Mesodermal cell (in vitro differentiated cells): Measurements from ENCODE around the gene ETV5.

ENCODE experiments used
- H3K27ac ChIP-seq: 2 replicates; pipeline ENCODE4 v1.7.0; 2013; ENCODE audit warnings: mild to moderate bottlenecking, low read depth, low read length, moderate library complexity; ENCODE audit not compliant: severe bottlenecking
- H3K36me3 ChIP-seq: 2 replicates; pipeline ENCODE4 v1.7.1; 2013; ENCODE audit warnings: mild to moderate bottlenecking, low read length, moderate library complexity; ENCODE audit not compliant: control insufficient read depth, insufficient read depth
- H3K4me1 ChIP-seq: one replicate; pipeline ENCODE4 v1.7.1; 2013; ENCODE audit warnings: mild to moderate bottlenecking, low read length; ENCODE audit not compliant: insufficient read depth, control insufficient read depth, poor library complexity, severe bottlenecking
- H3K4me3 ChIP-seq: 2 replicates; pipeline ENCODE4 v1.7.0; 2013; ENCODE audit warnings: low read length, control low read depth, mild to moderate bottlenecking; ENCODE audit not compliant: insufficient read depth, poor library complexity, severe bottlenecking; ENCODE audit errors: extremely low read depth
- H3K9me3 ChIP-seq: 2 replicates; pipeline ENCODE4 v1.7.1; 2013; ENCODE audit warnings: mild to moderate bottlenecking, low read length, moderate library complexity; ENCODE audit not compliant: control insufficient read depth
- WGBS, 2 experiments: methylation state at CpG; one replicate each; pipeline ENCODE4 v1.1.5; 2013; ENCODE audit warnings: missing lambda C conversion rate in 2 of 2; ENCODE audit not compliant: insufficient coverage in 2 of 2; 5-methylcytosine and 5-hydroxymethylcytosine counted together

ETV5 gene

GRCh38 chr3:186002884-186003472 lies 105.9 kb downstream of the ETV5 start:
- Histone ChIP-seq H3K9me3 (no peaks in the 10 kb centered on the region), H3K36me3 (no peaks in the 10 kb centered on the region), H3K4me1 (no peaks in the 10 kb centered on the region), H3K27ac (no peak overlapping the region), H3K4me3 (no peak overlapping the region)
- WGBS, 2 experiments, result 50 to 60% methylated on average over 2 to 3 of the region's 3 CpGs

- no peaks in the 10 kb centered on the region for H3K9me3 ChIP-seq
- no peaks in the 10 kb centered on the region for H3K36me3 ChIP-seq
- whole genome bisulfite sequencing, 2 experiments, result no CpG with 5 or more reads among the region's 2 CpGs
- no peaks in the 10 kb centered on the region for H3K4me1 ChIP-seq
- H3K27ac ChIP-seq, result no peak overlapping the region
- H3K4me3 ChIP-seq, result no peak overlapping the region
Observed at GRCh38 chr3:186001842-186002241, 107.0 kb downstream of the ETV5 start.

GRCh38 chr3:185999221-185999620 lies 109.7 kb downstream of the ETV5 start:
- 87 to 92% methylated on average over 13 of the region's 14 CpGs for WGBS, 2 experiments
- no peak overlapping the region for H3K27ac ChIP-seq
- no peaks in the 10 kb centered on the region for H3K9me3 ChIP-seq
- no peaks in the 10 kb centered on the region for H3K36me3 ChIP-seq
- no peaks in the 10 kb centered on the region for H3K4me1 ChIP-seq
- H3K4me3 ChIP-seq, result no peak overlapping the region

- H3K27ac ChIP-seq, result no peak overlapping the region
- H3K4me1 ChIP-seq, result no peaks in the 10 kb centered on the region
- no peak overlapping the region for H3K4me3 ChIP-seq
- no peaks in the 10 kb centered on the region for H3K9me3 ChIP-seq
- WGBS, 2 experiments, result 100% methylated on average over 1 of the region's 2 CpGs
- H3K36me3 ChIP-seq, result no peaks in the 10 kb centered on the region
Observed at GRCh38 chr3:185998136-185998535, 110.8 kb downstream of the ETV5 start.

- Histone ChIP-seq H3K36me3 (no peaks in the 10 kb centered on the region), H3K27ac (no peak overlapping the region), H3K4me1 (peaks cover 5% of the 10 kb centered on the region), H3K9me3 (no peaks in the 10 kb centered on the region), H3K4me3 (no peak overlapping the region)
- WGBS, 2 experiments, result 100% methylated on average over 1 of the region's 3 CpGs; no CpG with 5 or more reads in 1 of the 2 experiments
Observed at GRCh38 chr3:185997130-185997529, 111.8 kb downstream of the ETV5 start.
